ENCODE results near the gene VSNL1.

VSNL1 gene

DNA sequence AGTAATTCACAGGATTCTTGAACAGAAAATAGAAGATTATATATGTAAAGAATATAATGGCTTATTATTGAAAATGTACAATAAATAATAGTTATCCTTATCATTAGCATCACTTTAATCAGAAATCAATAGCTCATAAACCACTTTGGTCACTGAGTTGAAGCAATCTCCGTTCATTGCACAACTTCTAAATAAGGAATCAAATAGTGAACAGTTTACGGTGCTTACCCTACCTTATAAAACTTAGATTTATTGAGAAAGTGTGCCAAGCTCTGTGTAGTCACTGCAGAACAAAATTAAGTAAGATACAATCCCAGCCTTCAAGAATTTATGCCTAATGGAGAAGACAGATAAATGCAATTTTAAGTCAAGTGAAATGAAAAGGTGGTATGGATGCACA is 6.7 kb downstream of the VSNL1 start:
- no peaks in the 10 kb centered on the region for H3K36me3 ChIP-seq (ENCODE audit: low read length)
- no peaks in the 10 kb centered on the region for H4K20me1 ChIP-seq (ENCODE audit: low read depth, low read length)
- H3K9me2 ChIP-seq (replicated peaks; ENCODE audit: insufficient read depth, low read length): no peaks in the 10 kb centered on the region
- H3K4me2 ChIP-seq (ENCODE audit: low read depth, low read length, poor library complexity, severe bottlenecking): no peak overlapping the region
- H3K79me2 ChIP-seq (ENCODE audit: insufficient read depth, low read length): no peaks in the 10 kb centered on the region
- no peaks in the 10 kb centered on the region for H3K9me3 ChIP-seq (ENCODE audit: insufficient read depth, low read length)
- no peak overlapping the region for H2AFZ ChIP-seq (ENCODE audit: low read depth, low read length, severe bottlenecking)
- no peaks in the 10 kb centered on the region for H3K27me3 ChIP-seq (ENCODE audit: low read length)
- no peak for TF ChIP-seq EZH2phosphoT487 (conservative IDR thresholded peaks at IDR 0.05; ENCODE audit: low read length)
- TF ChIP-seq, protein P1, sequence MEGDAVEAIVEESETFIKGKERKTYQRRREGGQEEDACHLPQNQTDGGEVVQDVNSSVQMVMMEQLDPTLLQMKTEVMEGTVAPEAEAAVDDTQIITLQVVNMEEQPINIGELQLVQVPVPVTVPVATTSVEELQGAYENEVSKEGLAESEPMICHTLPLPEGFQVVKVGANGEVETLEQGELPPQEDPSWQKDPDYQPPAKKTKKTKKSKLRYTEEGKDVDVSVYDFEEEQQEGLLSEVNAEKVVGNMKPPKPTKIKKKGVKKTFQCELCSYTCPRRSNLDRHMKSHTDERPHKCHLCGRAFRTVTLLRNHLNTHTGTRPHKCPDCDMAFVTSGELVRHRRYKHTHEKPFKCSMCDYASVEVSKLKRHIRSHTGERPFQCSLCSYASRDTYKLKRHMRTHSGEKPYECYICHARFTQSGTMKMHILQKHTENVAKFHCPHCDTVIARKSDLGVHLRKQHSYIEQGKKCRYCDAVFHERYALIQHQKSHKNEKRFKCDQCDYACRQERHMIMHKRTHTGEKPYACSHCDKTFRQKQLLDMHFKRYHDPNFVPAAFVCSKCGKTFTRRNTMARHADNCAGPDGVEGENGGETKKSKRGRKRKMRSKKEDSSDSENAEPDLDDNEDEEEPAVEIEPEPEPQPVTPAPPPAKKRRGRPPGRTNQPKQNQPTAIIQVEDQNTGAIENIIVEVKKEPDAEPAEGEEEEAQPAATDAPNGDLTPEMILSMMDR (IDR thresholded peaks at IDR 0.05; ENCODE audit: insufficient read depth, low read length, poor library complexity, severe bottlenecking): no peak
- no peak overlapping the region for H3K9ac ChIP-seq (ENCODE audit: low read length)
- no peak overlapping the region for H3K27ac ChIP-seq (ENCODE audit: low read depth, low read length)
- no peak overlapping the region for H3K4me3 ChIP-seq (ENCODE audit: insufficient read depth, low read length, poor library complexity, severe bottlenecking)
- no peaks in the 10 kb centered on the region for H3F3A ChIP-seq (ENCODE audit: insufficient read depth)

DNA sequence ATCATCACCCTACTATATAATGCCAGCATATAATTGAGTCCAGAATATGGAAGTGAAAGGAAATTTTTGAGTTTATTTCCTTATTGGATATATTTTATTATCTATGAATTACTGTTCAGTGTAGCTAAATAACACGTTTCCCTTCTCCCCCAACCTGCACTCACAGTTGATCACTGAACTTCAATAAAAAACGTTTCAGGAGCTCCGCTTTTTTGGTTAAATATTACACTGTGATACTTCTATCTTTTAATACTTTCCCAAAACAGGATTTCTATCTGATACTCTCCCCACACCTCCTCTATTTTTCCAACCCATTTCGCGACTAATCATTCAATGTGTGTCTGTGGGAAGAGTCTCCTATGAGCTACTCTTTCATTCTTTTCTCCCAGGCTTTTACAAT is 7.2 kb downstream of the VSNL1 start:
- no peaks in the 10 kb centered on the region for H3K79me2 ChIP-seq (ENCODE audit: insufficient read depth, low read length)
- no peak overlapping the region for H2AFZ ChIP-seq (ENCODE audit: low read depth, low read length, severe bottlenecking)
- no peak overlapping the region for H3K9ac ChIP-seq (ENCODE audit: low read length)
- H3F3A ChIP-seq (ENCODE audit: insufficient read depth): no peaks in the 10 kb centered on the region
- H3K4me3 ChIP-seq (ENCODE audit: insufficient read depth, low read length, poor library complexity, severe bottlenecking): no peak overlapping the region
- H3K36me3 ChIP-seq (ENCODE audit: low read length): no peaks in the 10 kb centered on the region
- no peaks in the 10 kb centered on the region for H3K27me3 ChIP-seq (ENCODE audit: low read length)
- H3K27ac ChIP-seq (ENCODE audit: low read depth, low read length): no peak overlapping the region
- H3K9me3 ChIP-seq (ENCODE audit: insufficient read depth, low read length): no peaks in the 10 kb centered on the region
- no peaks in the 10 kb centered on the region for H4K20me1 ChIP-seq (ENCODE audit: low read depth, low read length)
- no peaks in the 10 kb centered on the region for H3K9me2 ChIP-seq (replicated peaks; ENCODE audit: insufficient read depth, low read length)
- TF ChIP-seq, protein P1 (IDR thresholded peaks at IDR 0.05; ENCODE audit: insufficient read depth, low read length, poor library complexity, severe bottlenecking): no peak
- TF ChIP-seq EZH2phosphoT487 (conservative IDR thresholded peaks at IDR 0.05; ENCODE audit: low read length): no peak
- H3K4me2 ChIP-seq (ENCODE audit: low read depth, low read length, poor library complexity, severe bottlenecking): no peak overlapping the region

DNA sequence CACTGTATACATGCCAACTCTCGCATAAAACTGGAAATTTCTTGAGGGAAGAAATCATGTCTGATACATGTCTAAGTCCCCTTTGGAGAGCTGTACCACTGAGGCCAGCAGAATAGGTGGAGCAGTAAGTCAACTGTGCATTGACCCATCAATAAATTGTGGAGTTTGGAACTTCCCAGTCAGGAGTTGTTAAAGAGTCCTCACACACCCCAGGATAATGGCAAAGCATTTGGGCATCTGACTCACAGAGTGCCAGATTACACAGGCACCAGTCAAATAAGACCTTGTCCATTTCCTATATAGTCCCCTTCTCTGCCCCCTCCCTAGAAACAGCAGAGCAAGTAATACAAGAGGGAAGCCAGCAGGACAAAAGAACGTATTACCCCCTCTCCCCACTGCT is 10.4 kb downstream of the VSNL1 start:
- TF ChIP-seq, protein P1 (IDR thresholded peaks at IDR 0.05; ENCODE audit: insufficient read depth, low read length, poor library complexity, severe bottlenecking): no peak
- Histone ChIP-seq H2AFZ (ENCODE audit: low read depth, low read length, severe bottlenecking) (no peak overlapping the region), H3K4me2 (ENCODE audit: low read depth, low read length, poor library complexity, severe bottlenecking) (no peak overlapping the region), H3K9me3 (ENCODE audit: insufficient read depth, low read length) (no peaks in the 10 kb centered on the region), H3K79me2 (ENCODE audit: insufficient read depth, low read length) (no peaks in the 10 kb centered on the region), H4K20me1 (ENCODE audit: low read depth, low read length) (no peaks in the 10 kb centered on the region), H3K36me3 (ENCODE audit: low read length) (no peaks in the 10 kb centered on the region), H3F3A (ENCODE audit: insufficient read depth) (no peaks in the 10 kb centered on the region), H3K27me3 (ENCODE audit: low read length) (no peaks in the 10 kb centered on the region), H3K9me2 (replicated peaks; ENCODE audit: insufficient read depth, low read length) (no peaks in the 10 kb centered on the region), H3K9ac (ENCODE audit: low read length) (no peak overlapping the region), H3K4me3 (ENCODE audit: insufficient read depth, low read length, poor library complexity, severe bottlenecking) (no peak overlapping the region), H3K27ac (ENCODE audit: low read depth, low read length) (no peak overlapping the region)

DNA sequence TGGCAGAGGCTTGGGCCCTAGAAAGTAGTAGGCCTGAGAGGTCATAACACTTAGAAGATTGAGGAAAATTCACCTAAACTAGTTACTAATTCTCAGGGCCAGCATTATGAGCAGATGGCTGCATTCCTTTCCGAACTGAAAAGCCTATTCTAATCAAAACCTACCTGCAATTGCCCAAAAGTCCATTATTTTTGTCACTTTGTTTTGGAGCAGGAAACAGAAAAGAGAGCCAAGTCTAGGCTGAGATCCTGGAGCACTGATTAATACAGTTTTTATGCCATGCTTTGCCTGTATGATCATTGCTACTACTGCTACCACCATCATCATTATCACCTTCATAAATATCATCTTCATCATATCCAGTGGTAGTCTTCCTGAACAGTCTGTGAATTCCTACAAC is 14.7 kb downstream of the VSNL1 start:
- Histone ChIP-seq H3K9ac (ENCODE audit: low read length) (no peak overlapping the region), H3K36me3 (ENCODE audit: low read length) (no peaks in the 10 kb centered on the region), H4K20me1 (ENCODE audit: low read depth, low read length) (no peaks in the 10 kb centered on the region), H3K4me3 (ENCODE audit: insufficient read depth, low read length, poor library complexity, severe bottlenecking) (no peak overlapping the region), H3K27ac (ENCODE audit: low read depth, low read length) (no peak overlapping the region), H3K4me2 (ENCODE audit: low read depth, low read length, poor library complexity, severe bottlenecking) (no peak overlapping the region), H2AFZ (ENCODE audit: low read depth, low read length, severe bottlenecking) (no peak overlapping the region), H3K79me2 (ENCODE audit: insufficient read depth, low read length) (no peaks in the 10 kb centered on the region), H3F3A (ENCODE audit: insufficient read depth) (no peaks in the 10 kb centered on the region), H3K27me3 (ENCODE audit: low read length) (no peaks in the 10 kb centered on the region), H3K9me2 (replicated peaks; ENCODE audit: insufficient read depth, low read length) (no peaks in the 10 kb centered on the region), H3K9me3 (ENCODE audit: insufficient read depth, low read length) (no peaks in the 10 kb centered on the region)
- TF ChIP-seq, protein P1 (IDR thresholded peaks at IDR 0.05; ENCODE audit: insufficient read depth, low read length, poor library complexity, severe bottlenecking): no peak
- TF ChIP-seq EZH2phosphoT487 (conservative IDR thresholded peaks at IDR 0.05; ENCODE audit: low read length): no peak
